RWPE1 (cell line): ENCODE measurements around the gene TMPRSS3.

ENCODE experiments used
- CTCF ChIA-PET: fragments of 350-600 bp; sonication (Branson Sonifier 250); formaldehyde crosslinking; extraction: SDS; loops from one replicate; lab custom pipeline; 2021; lab: Yijun Ruan, JAX
- POLR2A ChIA-PET: fragments of 400-600 bp; formaldehyde crosslinking; extraction: SDS; loops from one replicate; lab custom pipeline; 2020; ENCODE audit warnings: antibody characterized with exemption; ENCODE audit not compliant: low non-redundant PET; lab: Yijun Ruan, JAX
- DNase-seq: peaks from one replicate; pipeline ENCODE4 v3.0.0; 2012; ENCODE audit warnings: low spot score
- H3K27ac ChIP-seq: fragments of 450-650 bp; 2 replicates; pipeline ENCODE4 v1.5.1; 2017
- TF ChIP-seq, protein P1 (sequence below): fragments of 450-650 bp; conservative IDR thresholded peaks from 2 replicates; pipeline ENCODE4 v1.5.1; 2017; ENCODE audit warnings: low read depth, mild to moderate bottlenecking

The TMPRSS3 gene

DNA sequence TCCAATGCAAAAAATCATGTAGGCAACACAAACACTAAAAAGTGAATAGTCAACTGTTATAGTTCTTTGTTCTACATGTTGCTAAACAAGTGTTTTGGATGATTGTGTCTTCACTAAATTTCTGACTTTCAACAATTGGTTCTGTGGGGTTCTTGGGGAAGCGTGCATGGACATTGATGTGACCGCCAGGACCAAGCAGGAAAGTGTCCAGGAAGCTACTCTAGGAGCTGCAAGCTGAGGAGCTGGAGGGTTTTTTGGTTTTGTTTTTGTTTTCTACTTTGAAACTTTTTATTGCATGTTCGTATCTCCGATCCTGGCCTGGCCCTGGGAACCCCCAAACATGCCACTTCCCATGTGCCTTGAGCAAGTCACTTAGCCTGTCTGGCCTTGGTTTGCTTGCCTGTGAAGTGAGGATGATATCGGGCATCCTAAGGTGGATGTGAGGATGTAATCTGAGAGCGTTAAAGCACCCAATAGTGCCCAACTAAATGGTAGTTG is 8.0 kb downstream of the TMPRSS3 start:
- POLR2A ChIA-PET, result no interaction called here
- CTCF ChIA-PET, result no interaction called here
- no peak overlapping the region for H3K27ac ChIP-seq

DNA sequence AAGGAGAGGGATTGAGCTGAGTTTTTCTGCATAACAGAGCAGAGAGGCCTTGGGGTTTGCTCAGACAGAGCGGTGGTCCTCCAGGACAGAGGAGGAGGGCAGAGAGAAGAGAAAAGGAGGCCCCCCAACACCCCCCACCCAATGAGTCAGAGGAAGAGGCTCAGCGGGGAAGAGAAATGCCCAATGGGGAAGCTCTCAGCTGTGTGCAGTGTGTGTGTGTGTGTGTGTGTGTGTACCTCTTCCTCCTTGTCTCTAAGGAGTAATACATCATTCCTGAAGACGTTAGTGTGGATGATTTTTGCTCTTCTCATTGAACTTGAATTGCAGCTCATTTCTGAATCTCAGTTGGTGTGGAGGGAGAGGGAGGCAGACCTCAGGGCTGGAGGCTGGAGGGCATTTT is 8.7 kb downstream of the TMPRSS3 start:
- DNase-seq, result no peak
- TF ChIP-seq, protein P1, sequence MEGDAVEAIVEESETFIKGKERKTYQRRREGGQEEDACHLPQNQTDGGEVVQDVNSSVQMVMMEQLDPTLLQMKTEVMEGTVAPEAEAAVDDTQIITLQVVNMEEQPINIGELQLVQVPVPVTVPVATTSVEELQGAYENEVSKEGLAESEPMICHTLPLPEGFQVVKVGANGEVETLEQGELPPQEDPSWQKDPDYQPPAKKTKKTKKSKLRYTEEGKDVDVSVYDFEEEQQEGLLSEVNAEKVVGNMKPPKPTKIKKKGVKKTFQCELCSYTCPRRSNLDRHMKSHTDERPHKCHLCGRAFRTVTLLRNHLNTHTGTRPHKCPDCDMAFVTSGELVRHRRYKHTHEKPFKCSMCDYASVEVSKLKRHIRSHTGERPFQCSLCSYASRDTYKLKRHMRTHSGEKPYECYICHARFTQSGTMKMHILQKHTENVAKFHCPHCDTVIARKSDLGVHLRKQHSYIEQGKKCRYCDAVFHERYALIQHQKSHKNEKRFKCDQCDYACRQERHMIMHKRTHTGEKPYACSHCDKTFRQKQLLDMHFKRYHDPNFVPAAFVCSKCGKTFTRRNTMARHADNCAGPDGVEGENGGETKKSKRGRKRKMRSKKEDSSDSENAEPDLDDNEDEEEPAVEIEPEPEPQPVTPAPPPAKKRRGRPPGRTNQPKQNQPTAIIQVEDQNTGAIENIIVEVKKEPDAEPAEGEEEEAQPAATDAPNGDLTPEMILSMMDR, result no peak
- H3K27ac ChIP-seq, result no peak overlapping the region
- CTCF ChIA-PET, result interaction anchor here (0.7 kb wide), 1 partner anchor 295 kb away, joined by 4 read pairs; no protein-coding TSS in a partner anchor
- POLR2A ChIA-PET, result no interaction called here

More for the DNA sequence above, 8.0 kb downstream of the TMPRSS3 start:
- DNase-seq, result no peak
- TF ChIP-seq, protein P1, result no peak

- DNase-seq, result no peak
- ChIA-PET CTCF (interaction anchor here (0.7 kb wide), 1 partner anchor 223 kb away, joined by 4 read pairs; no protein-coding TSS in a partner anchor), POLR2A (no interaction called here)
- TF ChIP-seq, protein P1, result no peak
- H3K27ac ChIP-seq, result no peak overlapping the region
Observed at GRCh38 chr21:42386034-42386591, 9.7 kb downstream of the TMPRSS3 start.

GRCh38 chr21:42385619-42386018 is 10.2 kb downstream of the TMPRSS3 start:
- CTCF ChIA-PET, result no interaction called here
- DNase-seq, result no peak
- POLR2A ChIA-PET, result no interaction called here
- TF ChIP-seq, protein P1, result no peak
- H3K27ac ChIP-seq, result no peak overlapping the region

DNA sequence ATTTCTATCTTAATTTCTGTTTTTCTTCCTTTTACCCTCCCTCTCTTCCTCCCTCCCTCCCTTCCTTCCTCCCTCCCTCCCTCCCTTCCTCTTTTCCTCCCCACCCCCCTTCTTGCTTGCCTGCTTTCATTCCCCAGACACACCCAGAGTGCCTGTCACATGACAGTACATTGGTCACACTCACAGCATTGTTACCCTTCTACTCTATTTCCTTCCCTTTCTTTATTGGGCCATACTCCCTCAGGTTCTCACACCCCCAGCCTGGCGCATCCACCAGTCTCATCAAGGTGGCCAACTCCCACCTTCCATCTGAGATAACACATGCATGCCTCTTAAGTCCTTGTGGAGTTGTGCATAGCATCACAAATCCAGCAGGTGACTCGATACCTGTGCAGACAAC is 10.9 kb downstream of the TMPRSS3 start:
- H3K27ac ChIP-seq, result no peak overlapping the region
- TF ChIP-seq, protein P1, result no peak
- ChIA-PET CTCF (no interaction called here), POLR2A (no interaction called here)
- no peak for DNase-seq

- TF ChIP-seq, protein P1, result no peak
- ChIA-PET CTCF (no interaction called here), POLR2A (no interaction called here)
- no peak overlapping the region for H3K27ac ChIP-seq
- DNase-seq, result no peak
Observed at GRCh38 chr21:42384156-42384945, 11.5 kb downstream of the TMPRSS3 start.
